Left lung (tissue), 10 donors: ENCODE results near the gene GIMAP5. TPM values are rescaled to one million over a fixed set of nuclear protein-coding genes. Genes with fewer than 3 reads are reported as not detected.

ENCODE experiments used
- ATAC-seq: fragments of 200-7000 bp; cut with Tn5 transposase; one replicate; pipeline ENCODE4 v1.9.1; 2020; ENCODE audit warnings: moderate library complexity
- DNase-seq, 4 donors: peaks; one replicate each; pipeline ENCODE4 v3.0.0-alpha.2; 2013 to 2020
- H3K27ac ChIP-seq, 2 donors: fragments of 200-600 bp; sonication (generic) in 1 of 2; one replicate each; pipeline versions ENCODE4 v1.5.0 to v1.8.0; 2020 to 2021
- H3K27me3 ChIP-seq, 2 donors: fragments of 200-600 bp; sonication (generic) in 1 of 2; one replicate each; pipeline versions ENCODE4 v1.5.0 to v1.8.0; 2020 to 2021
- H3K36me3 ChIP-seq, 2 donors: fragments of 200-600 bp; sonication (generic) in 1 of 2; one replicate each; pipeline versions ENCODE4 v1.5.0 to v1.8.0; 2020 to 2021
- H3K4me1 ChIP-seq, 2 donors: fragments of 200-600 bp; one replicate each; pipeline ENCODE4 v1.8.0; 2021
- H3K4me3 ChIP-seq, 2 donors: fragments of 200-600 bp; sonication (generic) in 1 of 2; one replicate each; pipeline versions ENCODE4 v1.5.0 to v1.8.0; 2020 to 2021; ENCODE audit warnings: mild to moderate bottlenecking in 1 of 2
- H3K9me3 ChIP-seq, 2 donors: fragments of 200-600 bp; sonication (generic) in 1 of 2; one replicate each; pipeline versions ENCODE4 v1.5.0 to v1.8.0; 2020 to 2021
- intact Hi-C, 2 donors: fragments of 100-400 bp; cut with DNase I; formaldehyde crosslinking; loops; one replicate each; pipeline versions ENCODE4 v1.11.2 to v1.14.2; 2022
- polyA plus RNA-seq, 6 donors: library from polyadenylated mRNA; unstranded; fragments of 120-200 nt; gene quantifications; one replicate each; pipeline ENCODE4 v1.2.1, GENCODE V29; 2013; ENCODE audit not compliant: insufficient read length in 6 of 6
- total RNA-seq, 2 donors: library from RNA; stranded (reverse); fragmentation: NEBNext Ultra II Directional; extraction: Animal tissue kit (Norgen Biotek cat#: 25700); gene quantifications; one replicate each; pipeline ENCODE4 v1.2.1, GENCODE V29; 2021
- TF ChIP-seq, protein P1 (sequence below), 2 donors: fragments of 200-600 bp; sonication (generic) in 1 of 2; IDR thresholded peaks; one replicate each; pipeline versions ENCODE4 v1.5.0 to v1.8.0; 2021; ENCODE audit warnings: antibody characterized with exemption in 2 of 2
- donor health status: DM: no; HTN: yes; CAD: no.
- donor health status: DM: no; HTN: no; CAD: no.

The GIMAP5 gene
- total and polyA plus RNA-seq, 8 donors: 9.8 to 37.8 (median 16.9) TPM

DNA sequence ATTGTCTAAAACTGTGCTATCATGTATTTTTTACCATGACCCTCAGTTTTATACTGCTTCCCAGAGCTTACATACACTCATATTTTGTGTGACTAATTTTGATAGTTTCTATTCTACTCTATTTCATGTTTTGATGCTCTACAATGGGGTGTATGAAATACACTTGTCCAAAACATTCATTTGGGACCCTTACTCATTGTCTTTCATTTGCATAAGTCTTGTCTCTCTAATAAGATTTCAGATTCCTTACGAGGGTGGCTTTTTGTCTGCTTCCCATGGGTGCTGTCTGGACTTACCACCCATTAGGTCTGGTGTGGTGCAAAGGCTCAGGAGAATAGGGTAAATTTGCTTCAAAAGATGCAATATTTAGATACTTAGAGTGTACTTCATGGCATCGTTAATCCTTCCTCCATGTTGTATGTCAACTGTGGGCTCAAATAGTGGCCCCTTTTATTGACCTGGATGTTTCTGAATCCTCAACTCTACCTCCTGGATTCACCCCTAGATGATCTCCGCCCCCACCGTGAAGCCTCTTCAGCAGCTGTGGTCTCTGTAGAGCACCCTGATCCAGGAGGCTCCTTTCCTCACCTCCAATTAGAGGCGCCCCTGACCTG lies 3.6 kb upstream of the GIMAP5 start:
- DNase-seq (no peak), ATAC-seq (no peak)
- H3K4me3 ChIP-seq: no peak overlapping the region
- TF ChIP-seq, protein P1, sequence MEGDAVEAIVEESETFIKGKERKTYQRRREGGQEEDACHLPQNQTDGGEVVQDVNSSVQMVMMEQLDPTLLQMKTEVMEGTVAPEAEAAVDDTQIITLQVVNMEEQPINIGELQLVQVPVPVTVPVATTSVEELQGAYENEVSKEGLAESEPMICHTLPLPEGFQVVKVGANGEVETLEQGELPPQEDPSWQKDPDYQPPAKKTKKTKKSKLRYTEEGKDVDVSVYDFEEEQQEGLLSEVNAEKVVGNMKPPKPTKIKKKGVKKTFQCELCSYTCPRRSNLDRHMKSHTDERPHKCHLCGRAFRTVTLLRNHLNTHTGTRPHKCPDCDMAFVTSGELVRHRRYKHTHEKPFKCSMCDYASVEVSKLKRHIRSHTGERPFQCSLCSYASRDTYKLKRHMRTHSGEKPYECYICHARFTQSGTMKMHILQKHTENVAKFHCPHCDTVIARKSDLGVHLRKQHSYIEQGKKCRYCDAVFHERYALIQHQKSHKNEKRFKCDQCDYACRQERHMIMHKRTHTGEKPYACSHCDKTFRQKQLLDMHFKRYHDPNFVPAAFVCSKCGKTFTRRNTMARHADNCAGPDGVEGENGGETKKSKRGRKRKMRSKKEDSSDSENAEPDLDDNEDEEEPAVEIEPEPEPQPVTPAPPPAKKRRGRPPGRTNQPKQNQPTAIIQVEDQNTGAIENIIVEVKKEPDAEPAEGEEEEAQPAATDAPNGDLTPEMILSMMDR (IDR thresholded peaks at IDR 0.05): no peak
- no peaks in the 10 kb centered on the region for H3K27me3 ChIP-seq
- no peaks in the 10 kb centered on the region for H3K36me3 ChIP-seq
- intact Hi-C loops: no loop called here
- peaks cover 0 to 11% of the 10 kb centered on the region in 2 donors for H3K4me1 ChIP-seq
- H3K9me3 ChIP-seq: peaks cover 0 to 4% of the 10 kb centered on the region in 2 donors
- H3K27ac ChIP-seq: no peak overlapping the region

DNA sequence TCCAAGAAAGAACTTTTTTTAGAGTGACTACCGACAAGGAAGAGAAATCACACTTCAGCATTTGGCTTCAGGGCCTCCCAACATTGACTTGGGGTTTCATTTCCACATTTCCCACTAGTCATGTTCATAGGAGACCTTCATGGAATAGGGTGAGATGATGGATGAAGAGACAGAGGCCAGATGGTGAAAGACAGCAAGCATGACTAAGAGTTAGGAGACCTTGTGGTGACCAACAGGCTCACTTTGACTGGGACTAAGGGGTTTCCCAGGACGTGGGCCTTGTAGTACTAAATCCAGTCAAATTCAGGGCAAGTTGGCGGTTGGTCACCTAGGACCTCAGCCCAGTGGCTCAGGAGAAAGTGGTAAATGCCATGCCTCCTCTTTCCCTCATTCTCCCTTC lies 3.0 kb upstream of the GIMAP5 start:
- ATAC-seq (no peak), DNase-seq (no peak)
- Histone ChIP-seq H3K9me3 (no peaks in the 10 kb centered on the region), H3K4me1 (peaks cover 0 to 12% of the 10 kb centered on the region in 2 donors), H3K27ac (no peak overlapping the region), H3K36me3 (no peaks in the 10 kb centered on the region), H3K4me3 (no peak overlapping the region), H3K27me3 (no peaks in the 10 kb centered on the region)
- intact Hi-C loops: no loop called here
- TF ChIP-seq, protein P1 (IDR thresholded peaks at IDR 0.05): no peak

DNA sequence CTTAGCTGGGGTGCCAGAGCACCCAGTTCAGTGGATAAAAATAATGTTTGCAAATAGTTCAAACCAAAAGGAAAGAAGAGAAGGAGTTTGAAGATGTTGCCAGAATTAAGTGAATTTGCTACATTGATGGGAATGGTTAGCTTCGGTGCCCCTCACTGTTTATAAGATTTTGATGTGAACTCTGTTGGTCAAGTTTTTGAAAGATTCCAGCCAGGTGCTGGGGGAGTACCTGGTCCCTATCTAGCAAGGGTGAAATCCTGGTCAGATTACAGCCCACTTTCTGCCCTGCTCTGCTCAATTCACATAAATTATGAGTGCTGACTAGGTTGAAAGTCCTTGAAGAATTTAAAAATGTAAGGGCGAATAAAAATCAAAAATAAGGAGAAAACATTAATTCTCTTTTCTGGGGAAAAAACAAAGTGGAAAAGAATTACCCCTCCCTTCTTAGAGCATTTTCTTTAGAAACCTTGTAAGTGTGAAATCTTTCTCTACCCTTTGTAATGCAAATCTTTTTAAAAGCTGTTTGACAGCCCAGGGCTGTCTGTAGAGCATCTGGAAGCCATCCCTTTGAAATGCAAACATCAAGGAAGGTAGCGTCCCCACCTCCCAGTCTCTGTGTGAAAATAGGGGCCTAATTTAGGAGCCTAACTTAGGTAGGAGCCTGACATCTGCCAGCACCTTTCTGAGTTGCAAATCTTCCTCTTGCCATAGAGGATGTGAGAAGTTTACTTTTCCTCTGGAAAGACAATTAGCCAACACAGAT lies 1.4 kb upstream of the GIMAP5 start:
- TF ChIP-seq, protein P1 (IDR thresholded peaks at IDR 0.05): no peak
- Histone ChIP-seq H3K9me3 (no peaks in the 10 kb centered on the region), H3K27me3 (no peaks in the 10 kb centered on the region), H3K4me3 (no peak overlapping the region), H3K27ac (peak overlapping the region in 1 of 2 donors; percentile 75), H3K36me3 (peaks cover 0 to 7% of the 10 kb centered on the region in 2 donors), H3K4me1 (peaks cover 0 to 27% of the 10 kb centered on the region in 2 donors)
- DNase-seq: no peak
- intact Hi-C loops: no loop called here
- ATAC-seq: no peak

DNA sequence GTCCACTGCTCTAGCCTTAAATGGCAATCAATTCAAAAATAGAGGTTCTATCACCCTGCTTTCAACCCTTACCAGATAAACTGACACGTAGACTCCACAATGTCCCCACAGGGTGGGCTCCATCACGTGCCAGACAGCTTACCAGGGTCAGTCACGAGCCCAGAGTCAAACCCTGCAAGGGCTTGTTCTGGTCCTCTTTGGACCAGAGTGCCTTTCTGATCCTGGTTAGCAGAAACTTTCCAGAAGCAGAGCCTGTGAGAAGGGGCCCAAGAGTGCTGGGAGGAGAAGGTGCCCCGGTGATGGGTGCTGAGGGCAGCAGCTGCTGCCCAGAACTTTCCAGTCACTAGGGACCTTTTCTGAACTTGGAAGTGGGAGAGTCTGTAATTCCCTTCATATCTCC lies 354 bp upstream of the GIMAP5 start:
- intact Hi-C loops: no loop called here
- Histone ChIP-seq H3K27me3 (no peaks in the 10 kb centered on the region), H3K4me3 (peak overlapping the region; percentile 27 to 63), H3K36me3 (peaks cover 0 to 18% of the 10 kb centered on the region in 2 donors), H3K9me3 (no peaks in the 10 kb centered on the region), H3K27ac (peak overlapping the region; percentile 70 to 75), H3K4me1 (peaks cover 0 to 34% of the 10 kb centered on the region in 2 donors)
- no peak for DNase-seq
- no peak for ATAC-seq
- TF ChIP-seq, protein P1 (IDR thresholded peaks at IDR 0.05): no peak

DNA sequence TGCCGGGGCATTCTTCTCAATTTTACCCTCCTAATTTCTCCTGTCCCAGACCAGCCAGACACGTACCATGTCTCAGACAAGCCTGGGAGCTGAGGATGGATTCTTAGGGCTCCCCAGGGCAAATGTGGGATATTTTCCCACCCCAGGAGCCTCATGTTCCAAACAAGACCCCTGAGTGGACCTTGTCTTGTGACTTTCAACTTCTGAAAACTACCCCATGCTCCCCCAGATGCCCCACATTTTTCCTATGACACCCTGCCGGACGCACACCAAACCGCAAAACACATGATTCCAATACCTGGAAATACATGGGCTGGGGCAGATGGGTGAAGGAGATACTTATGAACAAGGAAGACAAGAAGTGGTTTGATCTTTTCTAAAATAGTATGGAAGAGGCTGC lies 874 bp downstream of the GIMAP5 start:
- TF ChIP-seq, protein P1 (IDR thresholded peaks at IDR 0.05): no peak
- DNase-seq: no peak
- H3K27ac ChIP-seq: peak overlapping the region; percentile 70 to 75
- no peaks in the 10 kb centered on the region for H3K27me3 ChIP-seq
- peaks cover 0 to 30% of the 10 kb centered on the region in 2 donors for H3K36me3 ChIP-seq
- intact Hi-C loops: no loop called here
- no peak for ATAC-seq
- peaks cover 0 to 46% of the 10 kb centered on the region in 2 donors for H3K4me1 ChIP-seq
- H3K9me3 ChIP-seq: no peaks in the 10 kb centered on the region
- peak overlapping the region; percentile 27 to 63 for H3K4me3 ChIP-seq
